Keratinocyte (primary cell): ENCODE results near the gene TCFL5. TPM values are rescaled to one million over a fixed set of nuclear protein-coding genes. Genes with fewer than 3 reads are reported as not detected.

Source experiments
- DNase-seq: peaks from one replicate; pipeline ENCODE4 v3.0.0-alpha.2; 2011; ENCODE audit warnings: low read depth, missing footprints, low spot score
- FAIRE-seq: peaks from 2 replicates; lab custom pipeline; 2011; peaks lifted over from hg19 to GRCh38; lab: Jason Lieb, UNC
- H2AFZ ChIP-seq: 2 replicates; pipeline ENCODE4 v1.6.0; 2012; ENCODE audit warnings: low read length, control low read depth, inconsistent platforms; ENCODE audit not compliant: control insufficient read depth
- H3K27ac ChIP-seq: 2 replicates; pipeline ENCODE4 v1.5.1; 2011; ENCODE audit warnings: low read length; ENCODE audit not compliant: control insufficient read depth, insufficient read depth
- H3K27me3 ChIP-seq: 3 replicates; pipeline ENCODE4 v1.6.0; 2011; ENCODE audit warnings: low read length; ENCODE audit not compliant: control insufficient read depth, insufficient read depth; ENCODE audit errors: extremely low read depth
- H3K36me3 ChIP-seq, 2 experiments: 2 replicates in 1 of 2; 3 replicates in 1 of 2; pipeline ENCODE4 v1.5.1; 2011; ENCODE audit warnings: low read length in 2 of 2, mild to moderate bottlenecking in 1 of 2; ENCODE audit not compliant: control insufficient read depth in 2 of 2, insufficient read depth in 2 of 2; ENCODE audit errors: extremely low read depth in 1 of 2
- H3K4me1 ChIP-seq: 3 replicates; pipeline ENCODE4 v1.5.1; 2011; ENCODE audit warnings: low read length; ENCODE audit not compliant: control insufficient read depth, insufficient read depth; ENCODE audit errors: extremely low read depth
- H3K4me2 ChIP-seq: 3 replicates; pipeline ENCODE4 v1.6.0; 2011; ENCODE audit warnings: low read depth, low read length; ENCODE audit not compliant: control insufficient read depth, insufficient read depth; ENCODE audit errors: extremely low read depth
- H3K4me3 ChIP-seq, 3 experiments: fragments of 200-600 bp in 1 of 3; sonication (generic) in 1 of 3; 2 replicates in 2 of 3; 3 replicates in 1 of 3; pipeline ENCODE4 v1.5.1; 2011 to 2016; ENCODE audit warnings: low read length in 3 of 3, mild to moderate bottlenecking in 3 of 3, control low read depth in 2 of 3, inconsistent platforms in 1 of 3, low read depth in 1 of 3, mixed read lengths in 1 of 3, mixed run types in 1 of 3, moderate library complexity in 1 of 3; ENCODE audit not compliant: control insufficient read depth in 2 of 3, insufficient read depth in 2 of 3; ENCODE audit errors: extremely low read depth in 1 of 3
- H3K79me2 ChIP-seq: 2 replicates; pipeline ENCODE4 v1.6.0; 2012; ENCODE audit warnings: low read length; ENCODE audit not compliant: control insufficient read depth, insufficient read depth
- H3K9ac ChIP-seq: 3 replicates; pipeline ENCODE4 v1.6.0; 2011; ENCODE audit warnings: low read length; ENCODE audit not compliant: control insufficient read depth, insufficient read depth; ENCODE audit errors: extremely low read depth
- H3K9me1 ChIP-seq: 3 replicates; pipeline ENCODE4 v1.6.0; 2011; ENCODE audit warnings: low read length; ENCODE audit not compliant: control insufficient read depth, insufficient read depth; ENCODE audit errors: extremely low read depth
- H3K9me3 ChIP-seq: 2 replicates; pipeline ENCODE4 v1.5.1; 2012; ENCODE audit warnings: low read depth, low read length; ENCODE audit not compliant: control insufficient read depth
- H4K20me1 ChIP-seq: 3 replicates; pipeline ENCODE4 v1.6.0; 2011; ENCODE audit warnings: low read length; ENCODE audit not compliant: control insufficient read depth, insufficient read depth; ENCODE audit errors: extremely low read depth
- CTCF ChIP-seq, 3 experiments: IDR thresholded peaks in 1 of 3; conservative IDR thresholded peaks in 1 of 3; optimal IDR thresholded peaks in 1 of 3; 2 replicates in 2 of 3; 3 replicates in 1 of 3; pipeline versions ENCODE3 to v1.5.1; 2011; ENCODE audit warnings: low read length in 3 of 3, mild to moderate bottlenecking in 3 of 3, moderate library complexity in 2 of 3, control low read depth in 1 of 3, inconsistent platforms in 1 of 3; ENCODE audit not compliant: insufficient read depth in 2 of 3; ENCODE audit errors: extremely low read depth in 1 of 3
- EZH2 ChIP-seq: IDR thresholded peaks from one replicate; pipeline ENCODE4 v1.6.1; 2012; ENCODE audit warnings: inconsistent platforms, mild to moderate bottlenecking, low read length, moderate library complexity
- dilution Hi-C: fragments of 300-500 bp; cut with MboI; formaldehyde crosslinking; loops from one replicate; pipeline ENCODE4 v1.7.0; 2020; ENCODE audit warnings: low sequenced_read_pairs; ENCODE audit not compliant: extremely low pct_ligation_motif_present
- polyA plus RNA-seq, 5 experiments: library from polyadenylated mRNA; depleted of rRNA in 3 of 5; stranded (reverse) in 3 of 5; stranded (forward) in 1 of 5; unstranded in 1 of 5; fragments of >200 nt; gene quantifications; 1 replicate in 1 of 5; 2 replicates in 3 of 5; 3 replicates in 1 of 5; pipeline versions ENCODE4 v1.2.1 to v1.2.3, GENCODE V29; 2011 to 2012; ENCODE audit warnings: missing spikeins in 2 of 5, low read depth in 1 of 5, low replicate concordance in 1 of 5

Gene TCFL5
- polyA plus RNA-seq, 1 donor (not counting 4 experiments of a cell fraction or from before 2014, with no cell fraction given): 14.6 TPM

GRCh38 chr20:62812907-62813200 is 48.8 kb downstream of the TCFL5 start:
- Histone ChIP-seq H3K4me2 (no peak overlapping the region), H4K20me1 (peaks cover 7% of the 10 kb centered on the region), H3K27ac (no peak overlapping the region), H3K36me3 (peaks cover 7 to 27% of the 10 kb centered on the region in 2 experiments), H3K9ac (no peak overlapping the region), H3K27me3 (peaks cover 24% of the 10 kb centered on the region), H3K4me3 (no peak overlapping the region), H3K4me1 (peaks cover 15% of the 10 kb centered on the region), H3K79me2 (peaks cover 4% of the 10 kb centered on the region), H3K9me1 (no peaks in the 10 kb centered on the region), H3K9me3 (no peaks in the 10 kb centered on the region), H2AFZ (no peak overlapping the region)
- DNase-seq: no peak
- no peak for FAIRE-seq
- dilution Hi-C loops: no loop called here
- TF ChIP-seq EZH2 (no peak), CTCF (optimal IDR thresholded peaks at IDR 0.05 in 1 of 3, IDR thresholded peaks at IDR 0.05 in 1 of 3, conservative IDR thresholded peaks at IDR 0.05 in 1 of 3; ENCODE audit: extremely low read depth in 1 of 3, insufficient read depth in 2 of 3, low read length in 3 of 3) (no peak)

GRCh38 chr20:62812181-62812906 is 49.3 kb downstream of the TCFL5 start:
- peaks cover 19% of the 10 kb centered on the region for H3K27me3 ChIP-seq
- no peak overlapping the region for H3K4me3 ChIP-seq
- peaks cover 7% of the 10 kb centered on the region for H4K20me1 ChIP-seq
- no peak for FAIRE-seq
- peaks cover 13% of the 10 kb centered on the region for H3K4me1 ChIP-seq
- H2AFZ ChIP-seq: no peak overlapping the region
- no peaks in the 10 kb centered on the region for H3K9me1 ChIP-seq
- no peak for DNase-seq
- no peak overlapping the region for H3K4me2 ChIP-seq
- no peaks in the 10 kb centered on the region for H3K9me3 ChIP-seq
- H3K9ac ChIP-seq: no peak overlapping the region
- H3K27ac ChIP-seq: no peak overlapping the region
- peaks cover 10 to 30% of the 10 kb centered on the region in 2 experiments for H3K36me3 ChIP-seq
- TF ChIP-seq EZH2 (no peak), CTCF (optimal IDR thresholded peaks at IDR 0.05 in 1 of 3, IDR thresholded peaks at IDR 0.05 in 1 of 3, conservative IDR thresholded peaks at IDR 0.05 in 1 of 3; ENCODE audit: extremely low read depth in 1 of 3, insufficient read depth in 2 of 3, low read length in 3 of 3) (no peak)
- H3K79me2 ChIP-seq: peaks cover 8% of the 10 kb centered on the region
- dilution Hi-C loops: no loop called here
